Heart right ventricle (tissue), 16 donors: Measurements from ENCODE around the gene TICAM1. TPM values are rescaled to one million over a fixed set of nuclear protein-coding genes. Genes with fewer than 3 reads are reported as not detected.

Source experiments
- ATAC-seq, 8 donors: fragments of 200-7000 bp; cut with Tn5 transposase; one replicate each; pipeline ENCODE4 v1.9.1; 2020; ENCODE audit warnings: mild to moderate bottlenecking in 8 of 8, moderate library complexity in 8 of 8, moderate number of reproducible peaks in 1 of 8
- DNase-seq, 2 donors: peaks; one replicate each; pipeline ENCODE4 v3.0.0-alpha.2; 2020
- H3K27ac ChIP-seq, 10 donors: fragments of 200-600 bp; sonication (generic) in 2 of 10; one replicate each; pipeline versions ENCODE4 v1.5.0 to v1.8.0; 2020 to 2022; ENCODE audit warnings: mild to moderate bottlenecking in 3 of 10
- H3K27me3 ChIP-seq, 7 donors: fragments of 200-600 bp; one replicate each; pipeline ENCODE4 v1.8.0; 2021 to 2022; ENCODE audit warnings: mild to moderate bottlenecking in 2 of 7
- H3K36me3 ChIP-seq, 9 donors: fragments of 200-600 bp; sonication (generic) in 1 of 9; one replicate each; pipeline versions ENCODE4 v1.5.0 to v1.8.0; 2020 to 2022; ENCODE audit warnings: mild to moderate bottlenecking in 2 of 9
- H3K4me1 ChIP-seq, 9 donors: fragments of 200-600 bp; sonication (generic) in 1 of 9; one replicate each; pipeline versions ENCODE4 v1.5.0 to v1.8.0; 2020 to 2022; ENCODE audit warnings: mild to moderate bottlenecking in 4 of 9
- H3K4me3 ChIP-seq, 10 donors: fragments of 200-600 bp; sonication (generic) in 2 of 10; one replicate each; pipeline versions ENCODE4 v1.5.0 to v1.8.0; 2020 to 2022; ENCODE audit warnings: mild to moderate bottlenecking in 7 of 10, moderate library complexity in 2 of 10
- H3K9me3 ChIP-seq, 11 donors: fragments of 200-600 bp in 10 of 11; sonication (generic) in 2 of 11; one replicate each; pipeline versions ENCODE4 v1.5.0 to v1.8.0; 2013 to 2022; ENCODE audit warnings: mild to moderate bottlenecking in 2 of 11, control low read depth in 1 of 11, moderate library complexity in 1 of 11
- WGBS, 2 donors: extraction: QIAGEN DNeasy Blood & Tissue Kit; methylation state at CpG; one replicate each; pipeline ENCODE4 v1.1.7; 2013; ENCODE audit warnings: inconsistent platforms in 1 of 2; 5-methylcytosine and 5-hydroxymethylcytosine counted together
- intact Hi-C, 10 donors: fragments of 100-400 bp; cut with DNase I; formaldehyde crosslinking; loops; one replicate each; pipeline versions ENCODE4 v1.11.1 to v1.14.2; 2022
- long read RNA-seq, 3 donors: library from polyadenylated mRNA; unstranded; transcript quantifications; one replicate each; pipeline ENCODE4 v2.0.0, GENCODE V29; 2020 to 2021
- polyA plus RNA-seq, 2 donors: library from polyadenylated mRNA; stranded (reverse); fragments of 200-250 nt; gene quantifications; one replicate each; pipeline ENCODE4 v1.2.3, GENCODE V29; 2013
- total RNA-seq, 10 donors: library from RNA; stranded (reverse); fragmentation: NEBNext Ultra II Directional in 3 of 10; extraction: Animal tissue kit (Norgen Biotek cat#: 25700) in 3 of 10; gene quantifications; one replicate each; pipeline versions ENCODE4 v1.2.1 to v1.2.4, GENCODE V29; 2021 to 2023
- TF ChIP-seq, protein P1 (sequence below), 9 donors: fragments of 200-600 bp; sonication (generic) in 2 of 9; IDR thresholded peaks; one replicate each; pipeline versions ENCODE4 v1.5.0 to v1.8.0; 2021 to 2022; ENCODE audit warnings: antibody characterized with exemption in 9 of 9, mild to moderate bottlenecking in 5 of 9, moderate library complexity in 1 of 9
- donor health status: Arrhythmogenic right ventricular cardiomyopathy.
- donor health status: ischemic (EF 13 %, LVEDD 7.1; RV severe dilation, severe dysfunction).
- donor health status: healthy with polysubstance abuse.
- donor health status: DM: no; HTN: yes; CAD: no.
- donor health status: DM: no; HTN: no; CAD: no.
- donor health status: ischemic (EF 25% LVEDD 6.9; RV normal size, moderate dysfunction).
- donor health status: ischemic (EF 25% LVEDD 5.7; RV mildly dilated, moderate dysfunction).
- donor health status: healthy.
- donor health status: DM: yes; HTN: yes; CAD: no.
- donor health status: Ischemic cardiomyopathy.
- donor health status: ischemic (EF 35%, LVEDD 5.7; RV mildly dilated, moderate dysfunction).
- donor health status: nonischemic (EF 11% LVEDD 7.7; RV severe dilation, severe dysfunction).
- donor health status: DM: yes; HTN: yes; CAD: no.
- donor health status: PGD.
- donor health status: ischemic (EF 29% LVEDD 5.4; RV normal size, mild dysfunction).
- donor health status: nonischemic (EF 23%, LVEDD 6.1; RV moderate dilation, normal function).

The TICAM1 gene
- total RNA-seq (10 to 100 TPM in 1 of 10 donors, 1 to 10 TPM in 9; 4.5 to 11.1 (median 6.9) TPM), polyA plus RNA-seq (1 to 10 TPM; 6.3 to 6.4 TPM)
- long read RNA-seq, donor 1, partial matches to known transcripts, result 8 of 8 reads
- long read RNA-seq, donor 1, other reads (novel, unspliced or antisense), result 0 of 8 reads
- long read RNA-seq, donor 2, partial matches to known transcripts, result 0 of 5 reads
- long read RNA-seq, donor 2, other reads (novel, unspliced or antisense), result 4 of 5 reads
- long read RNA-seq, donor 3, partial matches to known transcripts, result 0 of 2 reads
- long read RNA-seq, donor 3, other reads (novel, unspliced or antisense), result 2 of 2 reads

DNA sequence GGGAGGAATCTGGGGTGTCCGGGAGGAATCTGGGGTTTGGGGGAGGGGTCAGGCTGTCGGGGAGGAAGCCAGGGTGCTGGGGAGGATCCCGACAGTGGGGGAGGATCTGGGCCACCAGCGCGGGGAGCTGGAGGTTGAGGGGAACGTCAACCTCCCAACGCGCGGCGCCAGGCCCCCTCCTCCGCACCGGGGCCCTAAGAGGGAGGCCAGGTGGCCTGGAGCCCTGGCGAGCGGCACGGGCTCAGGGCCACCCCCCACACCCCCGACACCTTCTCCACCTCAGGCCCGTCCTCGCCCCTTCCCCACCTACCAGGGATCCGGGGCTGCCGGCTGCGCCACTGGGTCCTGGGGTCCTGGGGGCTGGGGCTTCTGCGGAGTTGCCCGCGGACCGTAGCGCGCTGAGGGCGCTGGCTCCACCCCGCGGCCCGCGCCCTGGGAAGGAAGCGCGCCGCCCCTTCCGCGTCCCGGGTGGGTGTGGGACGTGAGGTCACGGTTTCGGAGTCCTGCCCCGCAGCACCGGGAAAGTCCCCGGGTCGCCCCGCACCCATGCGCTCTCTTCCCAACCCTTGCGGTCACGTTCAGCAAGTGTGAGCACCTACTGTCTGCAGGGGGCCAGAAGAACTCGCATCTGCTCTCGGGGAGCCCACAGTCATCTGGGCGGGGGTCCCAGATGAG, at the start of gene TICAM1:
TSS of gene TICAM1 (minus strand) at position 409 of the 675 bp plus-strand sequence. CDS start 13,335 bp downstream, outside the sequence.
- H3K36me3 ChIP-seq, result peaks cover 0 to 3% (median 0%) of the 10 kb centered on the region in 9 donors
- intact Hi-C loops, result loop anchor here in 1 of 10 donors (2.0 kb wide), 1 partner anchor 15 kb away; no protein-coding TSS in a partner anchor
- no peaks in the 10 kb centered on the region for H3K27me3 ChIP-seq
- peak; percentile 96 to 98 (median 98) for ATAC-seq
- H3K4me1 ChIP-seq, result peaks cover 0 to 25% (median 15%) of the 10 kb centered on the region in 9 donors
- H3K9me3 ChIP-seq, result no peaks in the 10 kb centered on the region
- H3K4me3 ChIP-seq, result peak within 1 kb of the TSS; percentile 60 to 99 (median 92)
- 1 to 2% methylated on average over 49 to 52 of the region's 52 CpGs for WGBS, 2 donors
- DNase-seq, result peak; percentile 77 to 82
- peak within 1 kb of the TSS; percentile 72 to 99 (median 94) for H3K27ac ChIP-seq
- TF ChIP-seq, protein P1, sequence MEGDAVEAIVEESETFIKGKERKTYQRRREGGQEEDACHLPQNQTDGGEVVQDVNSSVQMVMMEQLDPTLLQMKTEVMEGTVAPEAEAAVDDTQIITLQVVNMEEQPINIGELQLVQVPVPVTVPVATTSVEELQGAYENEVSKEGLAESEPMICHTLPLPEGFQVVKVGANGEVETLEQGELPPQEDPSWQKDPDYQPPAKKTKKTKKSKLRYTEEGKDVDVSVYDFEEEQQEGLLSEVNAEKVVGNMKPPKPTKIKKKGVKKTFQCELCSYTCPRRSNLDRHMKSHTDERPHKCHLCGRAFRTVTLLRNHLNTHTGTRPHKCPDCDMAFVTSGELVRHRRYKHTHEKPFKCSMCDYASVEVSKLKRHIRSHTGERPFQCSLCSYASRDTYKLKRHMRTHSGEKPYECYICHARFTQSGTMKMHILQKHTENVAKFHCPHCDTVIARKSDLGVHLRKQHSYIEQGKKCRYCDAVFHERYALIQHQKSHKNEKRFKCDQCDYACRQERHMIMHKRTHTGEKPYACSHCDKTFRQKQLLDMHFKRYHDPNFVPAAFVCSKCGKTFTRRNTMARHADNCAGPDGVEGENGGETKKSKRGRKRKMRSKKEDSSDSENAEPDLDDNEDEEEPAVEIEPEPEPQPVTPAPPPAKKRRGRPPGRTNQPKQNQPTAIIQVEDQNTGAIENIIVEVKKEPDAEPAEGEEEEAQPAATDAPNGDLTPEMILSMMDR (IDR thresholded peaks at IDR 0.05), result peak in 4 of 9 donors; percentile 6 to 29 (median 18)

DNA sequence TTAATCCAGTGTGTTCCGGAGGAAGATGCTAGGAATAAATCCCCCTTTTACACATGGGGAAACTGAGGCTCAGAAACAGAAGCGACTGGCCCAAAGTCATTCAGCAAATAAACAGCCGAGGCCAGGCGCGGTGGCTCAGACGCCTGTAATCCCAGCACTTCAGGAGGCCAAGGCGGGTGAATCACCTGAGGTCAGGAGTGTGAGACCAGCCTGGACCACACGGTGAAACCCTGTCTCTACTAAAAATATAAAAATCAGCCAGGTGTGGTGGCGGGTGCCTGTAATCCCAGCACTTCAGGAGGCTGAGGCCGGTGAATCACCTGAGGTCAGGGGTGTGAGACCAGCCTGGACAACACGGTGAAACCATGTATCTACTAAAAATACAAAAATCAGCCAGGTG, 47.5 kb upstream of the TICAM1 start:
- DNase-seq, result no peak

DNA sequence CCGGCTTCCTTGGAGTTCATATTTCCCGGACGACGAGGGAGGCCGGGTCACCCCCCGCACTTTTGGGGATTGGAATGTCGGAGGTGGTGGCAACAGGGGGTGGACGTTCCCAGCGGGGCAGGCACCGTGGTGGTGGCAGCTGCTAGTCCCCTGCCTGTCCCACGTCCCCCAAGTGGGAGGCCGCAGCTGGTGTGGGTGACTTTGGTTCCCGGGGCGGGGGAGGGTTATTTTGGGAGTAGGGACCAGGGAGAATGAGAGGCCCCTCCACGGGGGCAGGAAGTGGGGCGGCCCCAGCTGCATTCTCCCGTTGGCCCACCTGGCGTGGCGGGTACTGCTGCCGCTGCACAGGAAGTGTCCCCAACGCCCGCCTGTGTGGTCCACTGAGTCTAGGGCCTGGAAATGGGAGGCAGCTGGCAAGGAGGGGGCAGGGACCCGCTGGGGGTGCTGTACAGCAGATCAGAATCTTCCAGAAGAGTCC, 47.0 kb upstream of the TICAM1 start:
- Histone ChIP-seq H3K27ac (peak overlapping the region; percentile 53 to 76 (median 70)), H3K9me3 (no peaks in the 10 kb centered on the region), H3K4me3 (no peak overlapping the region), H3K4me1 (peaks cover 0 to 13% (median 6%) of the 10 kb centered on the region in 9 donors), H3K27me3 (peaks cover 0 to 12% (median 8%) of the 10 kb centered on the region in 7 donors), H3K36me3 (no peaks in the 10 kb centered on the region)
- TF ChIP-seq, protein P1 (IDR thresholded peaks at IDR 0.05), result no peak
- ATAC-seq, result peak; percentile 39 to 93 (median 58)
- peak in 1 of 2 donors; percentile 23 for DNase-seq
- 34 to 50% methylated on average over 23 of the region's 23 CpGs for WGBS, 2 donors
- intact Hi-C loops, result loop anchor here in 1 of 10 donors (2.0 kb wide), 1 partner anchor 152 kb away; no protein-coding TSS in a partner anchor

More for the DNA sequence above, 47.5 kb upstream of the TICAM1 start:
- peaks cover 0 to 13% (median 6%) of the 10 kb centered on the region in 9 donors for H3K4me1 ChIP-seq
- TF ChIP-seq, protein P1 (IDR thresholded peaks at IDR 0.05), result no peak
- peaks cover 0 to 12% (median 8%) of the 10 kb centered on the region in 7 donors for H3K27me3 ChIP-seq
- no peaks in the 10 kb centered on the region for H3K9me3 ChIP-seq
- intact Hi-C loops, result loop anchor here in 1 of 10 donors (2.0 kb wide), 1 partner anchor 152 kb away; no protein-coding TSS in a partner anchor
- H3K4me3 ChIP-seq, result no peak overlapping the region
- H3K27ac ChIP-seq, result peak overlapping the region in 6 of 10 donors; percentile 66 to 76 (median 70)
- H3K36me3 ChIP-seq, result no peaks in the 10 kb centered on the region
- ATAC-seq, result no peak
- WGBS, 2 donors, result 93 to 98% methylated on average over 11 of the region's 11 CpGs
